GM04503 (cell line): ENCODE data around the gene USP37.
A peak's percentile ranks its signal among the peaks of the same experiment; 100 is the strongest.

Experiments
- DNase-seq: peaks from one replicate; pipeline ENCODE4 v3.0.0-alpha.2; 2012; ENCODE audit warnings: low read depth

Gene USP37

DNA sequence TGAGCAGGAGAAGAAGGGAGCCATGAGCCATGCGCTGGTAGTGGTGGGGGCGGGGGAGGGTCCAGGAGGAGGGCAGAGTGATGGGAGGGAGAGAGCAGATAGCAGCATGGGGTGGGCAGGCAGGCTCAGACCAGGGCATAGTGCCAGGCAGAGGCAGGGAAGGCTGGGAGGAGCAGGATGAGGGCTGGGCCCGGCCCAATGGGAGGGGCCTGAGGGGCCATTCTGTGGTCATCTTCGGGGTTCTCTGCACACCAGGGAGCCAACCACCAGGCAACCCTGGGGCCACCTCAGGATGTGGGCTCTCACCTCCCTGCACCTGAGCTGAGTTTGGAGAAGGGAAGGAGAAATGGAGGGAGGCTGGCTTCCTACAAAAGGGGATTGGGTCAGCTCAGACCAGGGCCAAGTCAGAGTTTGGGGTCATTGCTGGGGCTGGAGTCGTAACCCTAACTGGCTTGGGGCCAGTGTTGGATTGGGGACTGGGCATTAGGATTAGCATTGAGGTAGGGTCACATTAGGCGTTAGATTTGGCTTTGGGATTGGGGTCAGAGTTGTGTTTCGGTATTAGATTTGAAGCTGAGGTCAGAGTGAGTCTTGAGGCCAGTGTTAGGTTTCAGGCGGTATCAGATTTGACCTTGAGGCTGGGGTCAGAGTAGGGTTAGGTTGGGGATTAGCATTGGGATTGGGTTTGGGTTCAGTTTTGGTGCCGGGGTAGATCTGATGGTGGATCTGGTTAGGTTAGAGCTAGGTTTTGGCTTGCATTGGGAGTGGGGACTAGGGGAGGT, 138.0 kb downstream of the USP37 start:
- DNase-seq: no peak

DNA sequence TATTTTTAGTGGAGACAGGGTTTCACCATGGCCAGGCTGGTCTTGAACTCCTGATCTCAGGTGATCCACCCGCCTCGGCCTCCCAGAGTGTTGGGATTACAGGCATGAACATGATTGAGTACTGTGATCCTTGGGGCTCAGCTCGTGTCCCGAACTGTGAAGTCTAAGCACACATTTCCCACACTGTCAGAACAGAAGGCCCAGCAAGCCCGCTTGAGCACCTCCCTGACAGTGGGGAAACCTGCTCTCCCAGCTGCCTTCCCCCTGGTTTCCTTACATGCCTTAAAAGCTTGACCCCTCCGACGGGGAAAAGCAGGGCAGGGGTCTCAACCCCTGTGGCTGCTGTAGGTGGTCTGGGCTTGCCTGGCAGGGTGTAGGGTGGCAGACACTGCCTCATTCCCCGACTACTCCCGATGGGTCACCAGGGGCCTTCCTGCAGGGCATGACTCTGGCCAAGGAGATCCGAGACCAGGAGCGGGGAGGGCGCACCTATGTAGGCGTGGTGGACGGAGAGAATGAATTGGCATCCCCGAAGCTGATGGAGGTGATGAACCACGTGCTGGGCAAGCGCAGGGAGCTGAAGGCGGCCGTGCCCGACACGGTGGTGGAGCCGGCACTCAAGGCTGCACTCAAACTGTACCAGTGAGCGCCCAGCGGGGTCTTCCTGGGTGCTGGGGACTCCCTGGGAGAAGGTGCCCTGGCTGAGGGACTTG, 139.1 kb downstream of the USP37 start:
- DNase-seq: no peak

DNA sequence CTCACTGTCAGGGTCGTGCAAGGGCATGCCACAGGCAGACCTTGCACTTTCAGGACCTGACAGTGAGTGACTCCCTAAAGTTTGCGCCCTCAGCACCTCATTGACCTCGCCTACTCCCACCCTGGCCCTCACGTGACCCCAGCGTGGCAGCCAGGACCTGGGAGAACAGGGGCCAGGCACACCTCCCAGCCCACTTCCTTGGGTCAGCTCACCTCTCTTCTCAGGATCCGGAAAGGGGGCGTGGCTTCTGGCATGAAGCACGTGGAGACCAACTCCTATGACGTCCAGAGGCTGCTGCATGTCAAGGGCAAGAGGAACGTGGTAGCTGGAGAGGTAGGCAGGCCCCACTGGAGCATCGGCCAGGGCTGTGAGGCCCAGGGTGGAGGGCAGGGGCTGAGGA, 140.4 kb downstream of the USP37 start:
- DNase-seq: no peak

DNA sequence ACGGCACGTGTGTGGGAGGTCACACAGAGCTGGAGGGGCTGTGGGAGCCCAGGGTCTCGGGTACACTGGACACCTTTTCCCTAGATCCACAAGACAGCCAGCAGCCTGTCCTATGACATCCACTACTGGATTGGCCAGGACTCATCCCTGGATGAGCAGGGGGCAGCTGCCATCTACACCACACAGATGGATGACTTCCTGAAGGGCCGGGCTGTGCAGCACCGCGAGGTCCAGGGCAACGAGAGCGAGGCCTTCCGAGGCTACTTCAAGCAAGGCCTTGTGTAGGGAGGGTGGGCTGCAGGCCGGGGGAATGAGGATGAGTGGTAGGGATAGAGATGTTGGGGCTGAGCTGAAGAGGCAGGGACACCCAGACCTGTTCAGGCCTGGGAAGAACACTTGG, 142.6 kb downstream of the USP37 start:
- no peak for DNase-seq

DNA sequence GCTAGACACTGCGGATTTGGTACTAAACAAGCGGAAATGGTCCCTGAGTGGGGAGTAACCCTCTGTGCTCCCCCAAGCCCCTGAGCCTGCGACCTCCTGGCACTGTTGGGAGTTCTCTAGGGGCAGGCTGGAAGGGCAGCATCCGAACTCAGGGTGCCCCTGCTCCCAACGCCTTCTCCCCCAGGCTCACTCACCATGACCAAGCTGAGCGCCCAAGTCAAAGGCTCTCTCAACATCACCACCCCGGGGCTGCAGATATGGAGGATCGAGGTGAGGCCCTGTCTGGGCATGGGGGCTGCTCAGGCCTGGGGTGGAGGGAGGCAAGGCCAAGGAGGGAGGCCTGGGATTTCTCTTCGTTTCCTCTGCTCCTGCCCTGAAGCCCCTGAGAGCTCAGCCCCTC, 144.6 kb downstream of the USP37 start:
- DNase-seq: no peak

DNA sequence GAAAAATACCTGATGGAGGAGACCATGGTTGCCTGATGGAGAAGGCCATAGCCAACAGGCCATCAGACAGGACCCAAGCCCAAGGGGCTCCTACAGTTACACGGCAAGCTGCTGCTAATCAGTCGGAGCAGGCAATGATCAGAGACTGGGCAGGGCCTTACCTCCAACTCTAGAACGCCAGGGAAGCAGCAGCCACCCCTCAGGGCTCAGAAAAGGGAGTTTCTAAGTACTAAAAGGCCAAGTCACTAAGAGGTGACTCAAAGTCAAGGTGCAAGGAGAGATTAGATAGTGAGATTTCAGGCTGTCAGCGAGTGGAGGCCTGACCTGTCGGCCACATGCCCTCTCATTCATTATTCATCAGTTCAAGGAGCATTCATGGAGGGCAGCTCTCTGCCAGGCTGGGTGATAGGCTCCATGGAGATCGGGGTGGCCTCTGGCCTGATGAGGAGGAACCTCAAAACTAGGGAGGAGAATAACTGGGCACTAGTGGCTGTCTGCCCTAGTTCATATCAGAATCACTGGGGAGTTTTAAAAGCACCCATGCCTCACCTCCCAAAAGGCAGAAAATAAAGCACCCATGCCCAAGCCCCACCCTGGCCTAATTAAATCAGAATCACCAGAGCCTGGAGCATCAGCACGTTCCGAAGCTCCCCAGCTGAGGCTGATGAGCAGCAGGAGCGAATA, 145.6 kb downstream of the USP37 start:
- no peak for DNase-seq

DNA sequence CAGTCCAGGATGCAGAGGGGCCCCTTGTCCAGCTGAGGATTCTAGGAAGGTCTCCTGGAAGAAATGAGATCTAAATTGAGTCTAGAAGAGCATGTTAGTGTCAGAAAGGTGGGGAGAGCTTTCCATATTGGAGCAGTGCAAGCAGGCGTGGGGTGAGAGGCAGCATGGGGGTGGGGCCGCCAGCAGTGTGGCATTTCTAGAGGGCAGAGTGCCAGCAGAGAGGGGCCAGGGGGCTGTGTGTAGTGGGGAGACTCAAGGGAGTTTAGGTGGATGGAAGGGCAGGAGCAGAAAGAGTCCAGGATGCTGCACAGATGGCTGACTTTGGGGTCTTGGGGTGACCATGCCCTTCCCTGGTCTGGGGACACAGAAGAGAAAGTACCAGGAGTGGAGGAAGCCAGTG, 147.1 kb downstream of the USP37 start:
- no peak for DNase-seq

DNA sequence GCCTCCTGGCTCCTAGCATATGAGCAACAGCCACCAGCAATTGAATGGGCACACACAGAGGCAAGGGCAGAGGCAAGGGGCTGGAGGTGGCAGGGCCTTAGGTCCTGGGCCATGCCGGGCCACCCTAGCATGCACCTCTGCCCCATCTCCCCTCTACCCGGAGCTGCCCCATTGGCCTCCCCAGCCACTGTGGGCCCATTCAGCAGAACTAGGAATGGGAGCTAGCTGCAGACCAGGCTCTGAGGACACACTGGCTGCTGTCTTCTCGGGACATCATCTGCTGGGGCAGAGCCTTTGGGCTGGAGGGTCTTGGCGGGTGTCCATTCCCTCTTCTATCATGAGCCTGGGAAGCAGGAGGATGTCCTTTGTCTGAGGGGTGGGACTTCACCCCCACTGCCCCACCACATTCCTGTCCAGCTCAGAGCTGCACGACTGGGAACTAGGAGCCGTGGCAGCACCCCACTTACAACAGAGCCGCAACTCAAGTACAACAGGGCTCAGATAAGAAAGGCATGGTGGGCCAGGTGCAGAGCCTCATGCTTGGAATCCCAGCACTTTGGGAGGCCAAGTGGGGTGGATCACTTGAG, 148.4 kb downstream of the USP37 start:
- no peak for DNase-seq

DNA sequence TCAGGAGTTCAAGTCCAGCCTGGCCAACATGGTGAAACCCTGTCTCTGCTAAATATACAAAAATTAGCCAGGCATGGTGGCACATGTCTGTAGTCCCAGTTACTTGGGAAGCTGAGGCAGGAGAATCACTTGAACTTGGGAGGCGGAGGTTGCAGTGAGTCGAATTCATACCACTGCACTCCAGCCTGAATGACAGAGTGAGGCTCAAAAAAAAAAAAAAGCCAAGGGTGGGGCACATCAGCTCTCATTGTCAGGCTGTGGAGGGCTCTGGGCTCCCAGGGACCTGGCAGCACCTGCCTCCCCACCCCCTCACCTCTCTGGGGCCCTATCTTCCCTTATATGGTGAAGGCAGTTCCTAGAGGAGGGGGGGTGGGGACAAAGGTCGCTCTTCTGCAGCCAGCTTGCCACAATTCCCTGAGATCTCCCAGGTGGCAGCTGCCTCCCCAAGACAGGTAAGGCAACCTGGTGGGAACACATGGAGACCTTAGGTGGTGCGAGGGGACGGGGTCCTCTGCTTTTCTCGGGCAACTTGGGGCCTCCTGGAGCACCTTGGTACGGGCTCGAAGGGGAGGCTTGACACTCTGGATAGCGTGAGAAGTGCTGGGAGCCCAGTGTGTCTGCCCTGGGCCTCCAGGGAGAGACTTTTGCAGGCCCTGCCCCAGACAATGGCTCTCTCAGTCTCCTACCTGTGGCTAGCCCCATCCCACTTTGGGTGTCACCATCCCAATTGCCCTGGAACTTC, 149.3 kb downstream of the USP37 start, which contains the start of gene VIL1:
Gene VIL1 (plus strand): TSS at position 407 of the 742 bp plus-strand sequence. CDS start 4,656 bp downstream, outside the sequence.
- no peak for DNase-seq

DNA sequence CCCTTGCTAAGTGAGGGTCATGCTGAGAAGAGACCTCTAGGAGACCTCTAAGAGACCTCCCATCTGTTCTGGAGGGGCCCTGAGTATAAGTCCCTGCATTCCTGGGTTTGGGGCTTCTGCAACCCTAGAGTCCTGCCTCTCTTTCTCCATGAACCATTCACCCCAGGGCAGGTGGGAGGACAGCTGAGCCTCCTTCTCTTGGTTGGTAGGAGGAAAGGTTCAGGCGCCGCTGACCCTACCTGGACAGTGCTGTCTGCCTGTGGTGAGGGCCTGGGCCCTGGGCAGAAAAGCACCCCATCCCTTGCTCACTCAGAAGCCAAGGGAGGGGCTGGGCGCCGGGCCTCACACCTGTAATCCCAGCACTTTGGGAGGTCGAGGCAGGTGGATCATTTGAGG, 149.8 kb downstream of the USP37 start:
- no peak for DNase-seq

DNA sequence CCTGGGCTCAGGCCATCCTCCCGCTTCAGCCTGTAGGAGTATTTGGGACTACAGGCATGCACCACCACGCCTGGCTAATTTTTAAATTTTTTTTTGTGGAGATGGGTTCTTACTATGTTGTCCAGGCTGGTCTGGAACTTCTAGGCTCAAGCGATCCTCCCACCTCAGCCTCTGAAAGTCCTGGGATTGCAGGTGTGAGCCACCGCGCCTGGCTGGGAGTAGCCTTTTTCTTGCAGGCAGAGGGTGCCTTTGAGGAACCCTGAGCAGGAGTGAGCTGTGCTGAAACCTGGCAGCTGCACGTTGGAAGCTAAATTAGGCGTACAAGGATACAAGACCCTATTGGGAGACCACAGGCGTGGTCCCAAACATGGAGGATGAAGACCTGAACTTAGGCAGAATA, 160.4 kb downstream of the USP37 start:
- no peak for DNase-seq

DNA sequence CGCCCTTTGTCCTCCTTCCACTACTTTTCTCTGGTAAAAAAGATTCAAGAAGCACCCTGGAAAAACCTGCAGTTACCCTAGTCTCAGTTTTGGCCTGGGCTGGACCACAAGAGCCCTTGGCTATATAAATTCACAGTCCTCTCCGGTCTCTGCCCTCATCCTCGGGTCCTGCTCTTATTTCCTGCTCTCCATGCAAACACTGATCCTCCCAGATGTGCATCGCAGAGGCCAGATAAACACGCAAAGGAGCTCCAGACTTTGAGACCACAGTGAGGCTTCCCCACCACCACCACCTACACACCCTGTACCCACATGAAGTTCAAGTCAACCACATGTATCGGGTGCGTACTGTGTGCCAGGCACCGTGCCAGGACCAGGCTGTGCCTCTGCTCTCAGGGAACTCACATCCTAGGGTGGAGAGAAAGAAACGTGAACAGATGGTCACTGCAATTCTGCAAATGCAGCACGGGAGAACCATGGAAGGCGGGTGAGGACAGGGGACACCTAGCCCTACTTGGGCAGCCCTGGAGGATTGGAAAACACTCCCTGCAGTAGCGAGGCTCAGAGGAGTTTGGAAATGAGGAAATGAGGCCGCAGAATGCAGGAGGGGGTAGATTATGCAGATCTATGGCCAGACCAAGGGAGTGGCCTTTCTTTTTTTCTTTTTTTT, 161.1 kb downstream of the USP37 start:
- DNase-seq: peak; percentile 21

DNA sequence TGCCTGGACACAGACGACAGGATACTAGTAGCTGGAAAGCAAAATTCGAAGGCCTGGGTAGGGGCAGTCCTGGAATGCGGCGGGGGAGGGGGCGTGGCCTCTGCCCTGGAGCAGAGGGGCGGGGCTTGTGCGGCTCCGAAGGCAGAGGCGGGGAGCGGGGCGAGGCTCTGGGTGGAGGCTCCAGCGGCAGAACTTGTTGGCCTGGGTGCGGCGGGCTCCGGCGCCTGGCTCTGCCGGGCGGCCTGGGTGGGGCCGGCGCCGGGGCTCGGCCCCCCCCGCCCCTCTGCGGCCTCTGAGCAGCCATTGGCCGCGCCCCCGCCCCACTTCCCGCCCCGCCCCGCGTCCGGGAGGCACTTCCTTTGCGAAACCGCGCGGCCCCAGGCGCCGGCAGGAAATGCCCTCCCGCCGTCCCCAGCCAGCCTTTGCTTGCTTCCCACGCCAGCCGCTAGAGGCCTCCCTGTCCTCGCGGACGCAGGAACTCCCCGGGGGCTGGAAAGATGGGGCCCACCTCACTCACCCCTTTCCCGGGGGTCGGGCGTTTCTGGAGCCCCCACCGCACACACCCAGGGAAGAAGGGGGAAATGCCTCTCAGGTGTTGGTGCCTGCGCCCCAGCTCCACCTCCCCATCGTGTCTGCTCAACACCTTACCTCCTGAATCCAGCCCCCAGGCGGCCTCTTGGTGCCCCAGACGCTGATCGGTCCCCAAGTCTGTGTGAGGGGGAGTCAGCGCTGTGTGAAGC, 161.8 kb downstream of the USP37 start:
- peak; percentile 52 for DNase-seq

DNA sequence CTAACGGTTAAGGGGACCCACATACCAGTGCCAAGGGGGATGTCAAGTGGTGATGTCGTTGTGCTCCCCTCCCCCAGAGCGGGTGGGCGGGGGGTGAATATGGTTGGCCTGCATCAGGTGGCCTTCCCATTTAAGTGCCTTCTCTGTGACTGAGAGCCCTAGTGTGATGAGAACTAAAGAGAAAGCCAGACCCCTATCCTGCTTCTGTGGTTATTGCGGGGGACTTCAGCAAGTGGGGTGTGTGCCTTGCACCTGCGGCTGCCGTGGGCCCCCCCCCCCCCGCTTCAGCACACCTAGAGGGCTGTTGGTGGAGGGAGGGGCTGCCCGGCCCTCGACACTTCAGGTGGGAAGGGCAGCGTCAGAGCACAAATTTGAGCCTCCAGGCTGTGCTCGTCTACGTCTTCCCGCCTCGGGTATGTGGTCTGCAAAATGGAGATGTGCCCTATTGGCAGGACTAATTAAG, 162.4 kb downstream of the USP37 start:
- no peak for DNase-seq

DNA sequence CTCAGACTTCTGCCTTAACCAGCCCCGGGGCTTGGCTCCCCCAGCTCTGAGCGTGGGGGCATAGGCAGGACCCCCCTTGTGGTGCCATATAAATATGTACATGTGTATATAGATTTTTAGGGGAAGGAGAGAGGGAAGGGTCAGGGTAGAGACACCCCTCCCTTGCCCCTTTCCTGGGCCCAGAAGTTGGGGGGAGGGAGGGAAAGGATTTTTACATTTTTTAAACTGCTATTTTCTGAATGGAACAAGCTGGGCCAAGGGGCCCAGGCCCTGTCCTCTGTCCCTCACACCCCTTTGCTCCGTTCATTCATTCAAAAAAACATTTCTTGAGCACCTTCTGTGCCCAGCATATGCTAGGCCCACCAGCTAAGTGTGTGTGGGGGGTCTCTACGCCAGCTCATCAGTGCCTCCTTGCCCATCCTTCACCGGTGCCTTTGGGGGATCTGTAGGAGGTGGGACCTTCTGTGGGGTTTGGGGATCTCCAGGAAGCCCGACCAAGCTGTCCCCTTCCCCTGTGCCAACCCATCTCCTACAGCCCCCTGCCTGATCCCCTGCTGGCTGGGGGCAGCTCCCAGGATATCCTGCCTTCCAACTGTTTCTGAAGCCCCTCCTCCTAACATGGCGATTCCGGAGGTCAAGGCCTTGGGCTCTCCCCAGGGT, 162.9 kb downstream of the USP37 start:
- DNase-seq: no peak

DNA sequence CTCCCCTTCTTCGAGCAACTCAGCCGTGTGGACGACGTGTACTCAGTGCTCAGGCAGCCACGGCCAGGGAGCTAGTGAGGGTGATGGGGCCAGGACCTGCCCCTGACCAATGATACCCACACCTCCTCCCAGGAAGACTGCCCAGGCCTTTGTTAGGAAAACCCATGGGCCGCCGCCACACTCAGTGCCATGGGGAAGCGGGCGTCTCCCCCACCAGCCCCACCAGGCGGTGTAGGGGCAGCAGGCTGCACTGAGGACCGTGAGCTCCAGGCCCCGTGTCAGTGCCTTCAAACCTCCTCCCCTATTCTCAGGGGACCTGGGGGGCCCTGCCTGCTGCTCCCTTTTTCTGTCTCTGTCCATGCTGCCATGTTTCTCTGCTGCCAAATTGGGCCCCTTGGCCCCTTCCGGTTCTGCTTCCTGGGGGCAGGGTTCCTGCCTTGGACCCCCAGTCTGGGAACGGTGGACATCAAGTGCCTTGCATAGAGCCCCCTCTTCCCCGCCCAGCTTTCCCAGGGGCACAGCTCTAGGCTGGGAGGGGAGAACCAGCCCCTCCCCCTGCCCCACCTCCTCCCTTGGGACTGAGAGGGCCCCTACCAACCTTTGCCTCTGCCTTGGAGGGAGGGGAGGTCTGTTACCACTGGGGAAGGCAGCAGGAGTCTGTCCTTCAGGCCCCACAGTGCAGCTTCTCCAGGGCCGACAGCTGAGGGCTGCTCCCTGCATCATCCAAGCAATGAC, 163.6 kb downstream of the USP37 start:
- DNase-seq: no peak

DNA sequence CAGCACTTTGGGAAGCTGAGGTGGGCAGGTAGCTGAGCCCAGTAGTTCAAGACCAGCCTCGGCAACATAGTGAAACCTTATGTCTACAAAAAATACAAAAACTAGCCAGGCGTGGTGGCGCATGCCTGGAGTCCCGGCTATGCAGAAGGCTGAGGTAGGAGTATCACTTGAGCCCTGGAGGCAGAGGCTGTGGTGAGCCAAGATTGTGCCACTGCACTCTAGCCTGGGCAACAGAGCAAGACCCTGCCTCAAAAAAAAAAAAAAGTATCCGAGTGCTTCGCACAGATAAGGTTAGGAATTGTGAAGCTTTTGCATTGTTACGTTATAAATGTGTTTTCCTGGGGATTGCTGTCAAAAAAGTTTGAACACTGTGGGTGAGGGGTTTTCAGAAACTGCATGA, 164.3 kb downstream of the USP37 start:
- DNase-seq: no peak

DNA sequence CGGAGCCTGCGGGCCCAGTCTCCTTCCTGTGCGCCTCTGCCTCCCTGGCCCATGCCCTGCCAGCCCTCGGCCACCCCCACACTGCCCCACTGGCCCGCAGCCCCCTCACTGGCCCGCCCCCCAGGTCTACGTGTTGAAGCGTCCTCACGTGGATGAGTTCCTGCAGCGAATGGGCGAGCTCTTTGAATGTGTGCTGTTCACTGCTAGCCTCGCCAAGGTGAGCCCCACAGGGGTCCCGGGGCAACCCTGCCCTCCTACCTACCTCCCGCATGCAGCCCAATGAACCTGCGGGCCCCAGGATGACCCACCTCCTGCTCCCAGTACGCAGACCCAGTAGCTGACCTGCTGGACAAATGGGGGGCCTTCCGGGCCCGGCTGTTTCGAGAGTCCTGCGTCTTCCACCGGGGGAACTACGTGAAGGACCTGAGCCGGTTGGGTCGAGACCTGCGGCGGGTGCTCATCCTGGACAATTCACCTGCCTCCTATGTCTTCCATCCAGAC, 165.2 kb downstream of the USP37 start:
- no peak for DNase-seq

DNA sequence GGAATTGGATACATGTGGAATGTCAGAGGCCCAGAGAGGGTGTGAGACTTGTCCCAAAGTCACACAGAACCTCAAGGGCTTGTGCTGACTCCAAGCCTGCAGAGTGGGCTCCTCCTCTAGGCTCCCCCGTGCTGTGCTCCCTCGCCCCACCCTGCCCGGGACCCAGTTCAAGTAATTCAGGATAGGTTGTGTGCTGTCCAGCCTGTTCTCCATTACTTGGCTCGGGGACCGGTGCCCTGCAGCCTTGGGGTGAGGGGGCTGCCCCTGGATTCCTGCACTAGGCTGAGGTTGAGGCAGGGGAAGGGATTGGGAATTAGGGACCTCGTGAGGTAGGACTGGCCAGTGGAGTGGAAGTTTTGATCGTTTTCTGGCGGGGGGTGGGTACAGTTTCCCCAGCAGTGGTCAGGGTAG, 165.7 kb downstream of the USP37 start:
- DNase-seq: no peak
